K562 (cell line): ENCODE results near the gene FCHO1.

Experiments
- ELF1 ChIP-seq: fragments of 200-800 bp; sonication (Bioruptor generic); IDR thresholded peaks from 2 replicates; pipeline ENCODE4 v1.6.1; 2016; ENCODE audit warnings: missing genetic modification characterization, missing compliant biosample characterization
- HNRNPK ChIP-seq: fragments of 200-400 bp; formaldehyde crosslinking; IDR thresholded peaks from one replicate; pipeline ENCODE4 v1.6.1; 2018; ENCODE audit warnings: mild to moderate bottlenecking, low read depth, low read length; ENCODE audit not compliant: poor library complexity, severe bottlenecking
- IRF1 ChIP-seq: sonication (generic); formaldehyde crosslinking; IDR thresholded peaks from 2 replicates; pipeline ENCODE4 v1.8.0; 2022; ENCODE audit warnings: missing genetic modification reagents, mild to moderate bottlenecking, borderline replicate concordance
- KDM1A ChIP-seq, 2 experiments: fragments of 450-650 bp; IDR thresholded peaks; 2 replicates each; pipeline ENCODE4 v1.6.1; 2016; ENCODE audit warnings: mild to moderate bottlenecking in 2 of 2
- REST ChIP-seq, 2 experiments: fragments of 450-650 bp; formaldehyde crosslinking in 1 of 2; IDR thresholded peaks; 2 replicates each; pipeline versions ENCODE4 v1.4.0 to v1.6.1; 2014 to 2020; ENCODE audit warnings: mild to moderate bottlenecking in 2 of 2, borderline replicate concordance in 1 of 2, low read depth in 1 of 2
- SP1 ChIP-seq: sonication (generic); formaldehyde crosslinking; IDR thresholded peaks from 2 replicates; pipeline ENCODE4 v1.8.1; 2022; ENCODE audit warnings: mild to moderate bottlenecking, missing genetic modification reagents
- UBTF ChIP-seq, 2 experiments: IDR thresholded peaks; 2 replicates each; pipeline ENCODE4 v1.6.1; 2012; ENCODE audit warnings: improper control_type of control experiment in 2 of 2, low read depth in 2 of 2, low read length in 2 of 2, borderline replicate concordance in 1 of 2
- XRCC3 ChIP-seq: fragments of 450-650 bp; IDR thresholded peaks from 2 replicates; pipeline ENCODE4 v1.6.1; 2017; ENCODE audit warnings: mild to moderate bottlenecking, moderate library complexity
- ZNF121 ChIP-seq: sonication (generic); formaldehyde crosslinking; conservative IDR thresholded peaks from 2 replicates; pipeline ENCODE4 v1.8.0; 2022; ENCODE audit warnings: missing genetic modification reagents
- ZNF133 ChIP-seq: fragments of 250-450 bp; sonication (Bioruptor Pico); IDR thresholded peaks from 2 replicates; pipeline ENCODE4 v1.4.0; 2020; ENCODE audit warnings: mild to moderate bottlenecking
- ZNF146 ChIP-seq: IDR thresholded peaks from one replicate; pipeline ENCODE4 v1.6.1; 2018; ENCODE audit warnings: missing compliant biosample characterization; ENCODE audit not compliant: unreplicated experiment

GRCh38 chr19:17775245-17775927, 24.1 kb downstream of the FCHO1 start:
- TF ChIP-seq KDM1A (IDR thresholded peaks at IDR 0.05) (no peak), ZNF146 (CRISPR knock-in tag) (no peak), HNRNPK (no peak), ZNF121 (CRISPR knock-in tag) (no peak), ZNF133 (CRISPR knock-in tag) (no peak), ELF1 (tag) (no peak), SP1 (CRISPR knock-in tag) (no peak), IRF1 (CRISPR knock-in tag) (no peak), UBTF (IDR thresholded peaks at IDR 0.05; ENCODE audit: borderline replicate concordance in 1 of 2, low read depth in 2 of 2, low read length in 2 of 2) (no peak), XRCC3 (no peak), REST (IDR thresholded peaks at IDR 0.05; ENCODE audit: borderline replicate concordance) (peak; percentile 87), REST (CRISPR knock-in tag; IDR thresholded peaks at IDR 0.05; ENCODE audit: low read depth) (no peak)
